ENCODE data around the gene APOLD1.
"Not testable (repeated sequence)": the region's sequence is repeated elsewhere in the genome, so short reads cannot be mapped to it uniquely, and the experiment has no call there.

The APOLD1 gene

DNA sequence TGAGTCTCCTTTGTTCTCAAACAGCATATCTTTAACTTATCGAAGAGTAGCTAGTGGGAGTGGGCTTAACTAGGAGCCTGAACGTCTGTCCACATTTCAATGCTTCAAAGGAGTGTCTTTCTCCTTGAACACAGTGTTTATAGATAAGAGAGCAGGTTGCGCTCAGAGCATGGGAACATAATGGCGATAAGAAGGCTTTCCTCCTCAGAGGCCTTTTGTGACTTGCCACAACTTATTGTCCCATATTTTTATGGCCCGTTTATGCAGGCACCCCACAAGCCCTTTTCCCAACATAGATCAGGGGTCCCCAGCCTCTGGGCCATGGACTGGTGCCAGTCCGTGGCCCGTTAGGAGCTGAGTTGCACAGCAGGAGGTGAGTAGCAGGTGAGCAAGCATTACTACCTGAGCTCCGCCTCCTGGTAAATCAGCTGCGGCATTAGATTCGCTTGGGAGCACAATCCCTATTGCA is 25.1 kb downstream of the APOLD1 start:
- Mint-ChIP-seq H3K9me3 (no peaks in the 10 kb centered on the region), H3K27me3 (no peaks in the 10 kb centered on the region), H3K36me3 (ENCODE audit: low read depth) (peaks cover 22% of the 10 kb centered on the region), H3K4me1 (ENCODE audit: low read depth) (peaks cover 58% of the 10 kb centered on the region), H3K27ac (no peak overlapping the region), H3K4me3 (no peak overlapping the region)
- DNase-seq: no peak

DNA sequence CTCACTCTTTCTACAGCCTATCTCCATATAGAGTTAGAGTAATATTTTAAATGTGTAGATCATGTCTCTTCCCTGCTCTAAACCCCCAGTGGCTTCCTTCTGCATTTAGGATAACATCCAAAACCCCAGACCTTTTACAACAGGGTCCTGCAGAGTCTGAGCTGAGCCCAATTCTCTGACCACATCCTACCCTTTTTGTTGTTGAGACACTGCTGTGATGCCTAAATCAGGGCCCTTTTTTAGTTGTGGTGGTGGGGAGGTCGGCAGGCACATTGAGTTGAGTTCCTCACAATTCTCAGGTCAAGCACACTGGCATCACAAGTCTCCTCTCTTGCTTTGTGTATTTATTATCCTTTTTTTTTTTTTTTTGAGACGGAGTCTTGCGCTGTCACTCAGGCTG is 25.9 kb downstream of the APOLD1 start:
- H3K27me3 Mint-ChIP-seq: no peaks in the 10 kb centered on the region
- H3K4me1 Mint-ChIP-seq (ENCODE audit: low read depth): peaks cover 60% of the 10 kb centered on the region
- no peaks in the 10 kb centered on the region for H3K9me3 Mint-ChIP-seq
- H3K36me3 Mint-ChIP-seq (ENCODE audit: low read depth): peaks cover 29% of the 10 kb centered on the region
- H3K27ac Mint-ChIP-seq: no peak overlapping the region
- no peak overlapping the region for H3K4me3 Mint-ChIP-seq
- DNase-seq: no peak

DNA sequence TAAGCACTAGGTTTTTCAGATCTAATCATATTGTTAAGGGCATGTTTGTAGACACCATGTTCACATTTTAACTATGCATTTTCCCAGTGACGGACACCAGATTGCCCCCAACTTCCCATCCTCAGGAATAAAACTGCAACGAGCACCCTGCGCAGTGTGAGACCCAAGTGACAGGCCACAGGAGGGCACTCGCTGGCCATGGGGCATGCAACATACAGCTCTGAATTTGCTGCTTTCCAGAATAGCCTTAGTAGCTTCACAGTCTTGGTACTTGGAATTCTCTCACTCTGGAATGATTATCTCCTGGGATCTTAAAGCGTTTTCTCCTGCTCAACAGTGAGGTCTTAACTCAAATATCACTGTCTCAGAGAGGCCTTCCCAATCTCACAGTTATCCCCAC is 26.7 kb downstream of the APOLD1 start:
- Mint-ChIP-seq H3K36me3 (ENCODE audit: low read depth) (peaks cover 38% of the 10 kb centered on the region), H3K27ac (no peak overlapping the region), H3K27me3 (no peaks in the 10 kb centered on the region), H3K4me3 (no peak overlapping the region), H3K9me3 (no peaks in the 10 kb centered on the region), H3K4me1 (ENCODE audit: low read depth) (peaks cover 62% of the 10 kb centered on the region)
- DNase-seq: no peak

DNA sequence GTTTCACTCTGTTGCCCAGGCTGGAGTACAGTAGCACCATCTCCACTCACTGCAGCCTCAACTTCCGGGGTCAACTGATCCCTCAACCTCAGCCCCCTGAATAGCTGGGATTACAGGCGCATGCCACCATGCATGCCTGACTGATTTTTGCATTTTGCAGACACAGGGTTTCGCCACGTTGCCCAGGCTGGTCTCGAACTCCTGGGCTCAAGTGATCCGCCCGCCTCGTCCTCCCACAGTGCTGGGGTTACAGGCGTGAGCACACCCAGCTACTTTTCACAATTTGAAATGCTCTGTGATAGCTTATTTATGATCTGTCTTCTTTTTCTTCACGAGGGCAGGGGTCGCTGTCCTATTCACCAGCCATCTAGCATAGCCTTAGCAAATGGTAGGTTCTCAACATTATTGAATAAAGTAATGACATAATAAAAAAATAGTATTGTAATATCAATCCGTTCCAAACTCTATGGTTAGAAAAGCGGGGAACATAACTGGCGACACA is 27.2 kb downstream of the APOLD1 start:
- Mint-ChIP-seq H3K4me1 (ENCODE audit: low read depth) (peaks cover 62% of the 10 kb centered on the region), H3K4me3 (peak overlapping the region; percentile 92), H3K9me3 (no peaks in the 10 kb centered on the region), H3K27me3 (no peaks in the 10 kb centered on the region), H3K36me3 (ENCODE audit: low read depth) (peaks cover 43% of the 10 kb centered on the region), H3K27ac (peak overlapping the region; percentile 94)
- DNase-seq: no peak

DNA sequence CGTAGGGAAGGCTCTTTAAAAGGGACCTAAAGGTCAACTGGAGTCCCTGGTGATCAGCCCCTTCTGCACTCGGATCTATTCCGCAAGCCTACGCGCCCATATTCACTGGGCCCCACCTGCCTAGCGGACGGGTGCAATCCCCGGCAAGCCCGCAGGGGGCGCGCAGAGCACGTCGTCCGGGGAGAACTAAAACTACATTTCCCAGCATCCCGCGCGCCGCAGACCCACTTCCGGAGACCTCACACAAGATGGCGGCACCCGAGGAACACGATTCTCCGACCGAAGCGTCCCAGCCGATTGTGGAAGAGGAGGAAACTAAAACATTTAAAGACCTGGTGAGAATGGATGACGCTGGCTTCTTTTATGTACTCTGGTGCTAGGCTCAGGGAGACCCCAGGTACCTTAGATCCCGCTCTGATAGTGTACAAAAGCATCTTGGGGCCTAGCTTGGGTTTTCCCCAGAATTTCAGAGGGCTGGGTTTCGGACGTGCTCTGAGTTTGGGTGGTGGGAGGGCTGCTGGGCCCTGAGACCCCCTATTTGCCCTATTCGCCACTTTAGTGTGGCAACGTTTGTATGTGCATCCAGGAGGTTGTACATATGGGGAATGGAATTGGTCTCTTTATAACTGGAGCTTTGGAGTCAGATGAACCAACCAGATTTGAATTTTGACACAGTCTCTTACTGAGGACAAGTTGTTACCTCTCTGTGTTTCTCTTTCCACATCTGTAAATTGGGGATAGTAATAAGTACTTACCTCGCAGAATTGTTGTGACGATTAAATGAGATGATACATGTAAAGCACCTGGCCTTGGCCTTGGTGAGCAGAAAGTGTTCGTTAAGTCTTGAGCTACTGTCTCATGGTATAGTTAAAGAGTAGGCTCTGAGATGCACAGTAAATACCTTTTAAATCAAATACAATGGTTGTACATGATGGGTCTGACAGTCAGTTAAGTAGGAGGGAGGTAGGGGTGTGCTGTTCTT is 28.0 kb downstream of the APOLD1 start, which contains the start of gene DDX47:
Gene DDX47 (plus strand): TSS at position 227 of the 982 bp plus-strand sequence. CDS start 22 bp downstream, at position 249.
- DNase-seq: peak; percentile 99
- H3K27ac Mint-ChIP-seq: peak within 1 kb of the TSS; percentile 94
- no peaks in the 10 kb centered on the region for H3K9me3 Mint-ChIP-seq
- H3K4me1 Mint-ChIP-seq (ENCODE audit: low read depth): peaks cover 62% of the 10 kb centered on the region
- peaks cover 50% of the 10 kb centered on the region for H3K36me3 Mint-ChIP-seq (ENCODE audit: low read depth)
- H3K27me3 Mint-ChIP-seq: no peaks in the 10 kb centered on the region
- peak within 1 kb of the TSS; percentile 92 for H3K4me3 Mint-ChIP-seq

DNA sequence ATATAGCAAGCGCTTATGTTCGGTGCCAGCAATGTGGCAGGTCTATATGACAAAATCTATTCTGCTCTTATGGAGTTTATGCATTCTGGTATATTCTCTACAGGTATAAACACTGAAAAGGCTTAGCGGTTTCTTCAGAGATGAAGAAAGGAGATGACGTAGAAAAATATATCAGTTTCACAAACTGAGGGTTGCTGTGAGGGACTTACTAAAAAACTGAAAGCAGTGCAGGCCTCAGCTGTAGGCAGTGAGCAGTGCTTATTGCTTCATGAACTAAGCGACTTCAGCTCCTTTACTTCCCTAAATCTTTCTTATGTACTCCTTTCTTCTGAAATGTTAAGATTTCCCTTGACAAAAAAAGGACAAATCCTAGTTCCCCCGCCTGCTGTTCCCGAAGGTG is 32.2 kb downstream of the APOLD1 start:
- peaks cover 91% of the 10 kb centered on the region for H3K36me3 Mint-ChIP-seq (ENCODE audit: low read depth)
- H3K9me3 Mint-ChIP-seq: no peaks in the 10 kb centered on the region
- no peaks in the 10 kb centered on the region for H3K27me3 Mint-ChIP-seq
- no peak overlapping the region for H3K27ac Mint-ChIP-seq
- no peak overlapping the region for H3K4me3 Mint-ChIP-seq
- no peak for DNase-seq
- peaks cover 75% of the 10 kb centered on the region for H3K4me1 Mint-ChIP-seq (ENCODE audit: low read depth)

DNA sequence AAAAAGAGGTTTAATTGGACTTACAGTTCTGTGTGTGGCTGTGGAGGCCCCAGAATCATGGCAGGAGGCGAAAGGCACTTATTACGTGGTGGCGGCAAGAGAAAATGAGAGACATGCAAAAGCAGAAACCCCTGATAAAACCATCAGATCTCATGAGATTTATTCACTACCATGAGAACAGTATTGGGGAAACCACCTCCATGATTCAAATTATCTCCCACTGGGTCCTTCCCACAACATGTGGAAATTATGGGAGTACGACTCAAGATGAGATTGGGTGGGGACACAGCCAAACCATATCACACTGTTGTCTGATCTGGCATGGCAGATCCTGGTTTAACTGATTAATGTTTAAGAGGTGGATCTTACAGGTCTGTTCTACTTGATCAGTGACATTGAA is 33.2 kb downstream of the APOLD1 start:
- H3K36me3 Mint-ChIP-seq (ENCODE audit: low read depth): peaks cover 96% of the 10 kb centered on the region
- peak overlapping the region; percentile 83 for H3K27ac Mint-ChIP-seq
- H3K4me1 Mint-ChIP-seq (ENCODE audit: low read depth): peaks cover 69% of the 10 kb centered on the region
- no peaks in the 10 kb centered on the region for H3K27me3 Mint-ChIP-seq
- no peaks in the 10 kb centered on the region for H3K9me3 Mint-ChIP-seq
- no peak overlapping the region for H3K4me3 Mint-ChIP-seq
- DNase-seq: no peak

DNA sequence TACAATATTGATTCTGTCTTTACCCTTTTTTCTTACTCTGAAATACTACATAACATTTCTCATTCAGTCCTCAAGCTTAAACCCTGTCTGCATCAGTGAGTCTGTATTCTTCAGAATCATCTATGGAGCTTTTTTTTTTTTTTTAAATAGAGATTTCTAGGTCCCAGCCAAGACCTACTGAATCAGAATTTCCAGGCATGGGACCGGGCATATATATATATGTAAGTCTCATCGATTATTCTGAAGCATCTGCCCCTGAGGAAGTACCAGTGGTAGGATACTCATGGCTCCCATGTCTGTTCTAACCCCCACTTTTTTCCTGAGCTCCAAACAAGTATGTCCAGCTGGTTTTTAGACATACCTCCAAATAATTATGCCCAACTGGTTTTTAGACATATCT is 33.8 kb downstream of the APOLD1 start:
- Mint-ChIP-seq H3K27me3 (no peaks in the 10 kb centered on the region), H3K4me3 (no peak overlapping the region), H3K27ac (peak overlapping the region; percentile 83), H3K36me3 (ENCODE audit: low read depth) (peaks cover 96% of the 10 kb centered on the region), H3K4me1 (ENCODE audit: low read depth) (peaks cover 64% of the 10 kb centered on the region), H3K9me3 (no peaks in the 10 kb centered on the region)
- no peak for DNase-seq

DNA sequence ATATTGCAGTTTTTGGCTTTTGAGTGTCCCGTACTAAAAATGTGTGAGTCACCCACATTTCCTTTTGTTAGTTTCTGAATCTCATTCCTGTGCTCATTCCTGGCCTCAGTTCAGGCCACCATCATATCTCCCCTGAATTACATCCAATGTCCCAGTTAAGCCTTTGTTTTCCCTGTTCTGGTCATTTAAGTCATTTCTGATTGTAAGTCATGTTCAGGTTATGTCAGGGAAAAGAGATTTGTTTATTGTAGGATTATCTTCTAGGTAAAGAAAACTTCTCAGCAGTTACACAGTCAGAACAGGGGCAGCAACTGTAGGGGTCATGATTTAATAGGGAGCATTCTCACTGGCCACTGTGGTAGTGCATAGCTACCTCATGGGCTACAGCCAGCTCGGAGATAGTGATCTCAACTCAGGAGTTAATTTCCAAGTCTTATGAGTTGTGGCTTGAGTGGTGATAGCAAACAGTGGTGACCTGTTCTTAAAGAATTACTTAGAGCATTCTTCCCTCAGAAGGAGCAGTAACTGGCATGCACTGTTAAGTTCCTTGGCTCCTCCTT is 34.4 kb downstream of the APOLD1 start:
- H3K4me3 Mint-ChIP-seq: no peak overlapping the region
- DNase-seq: no peak
- no peaks in the 10 kb centered on the region for H3K9me3 Mint-ChIP-seq
- no peaks in the 10 kb centered on the region for H3K27me3 Mint-ChIP-seq
- H3K27ac Mint-ChIP-seq: peak overlapping the region; percentile 75
- peaks cover 58% of the 10 kb centered on the region for H3K4me1 Mint-ChIP-seq (ENCODE audit: low read depth)
- peaks cover 96% of the 10 kb centered on the region for H3K36me3 Mint-ChIP-seq (ENCODE audit: low read depth)

DNA sequence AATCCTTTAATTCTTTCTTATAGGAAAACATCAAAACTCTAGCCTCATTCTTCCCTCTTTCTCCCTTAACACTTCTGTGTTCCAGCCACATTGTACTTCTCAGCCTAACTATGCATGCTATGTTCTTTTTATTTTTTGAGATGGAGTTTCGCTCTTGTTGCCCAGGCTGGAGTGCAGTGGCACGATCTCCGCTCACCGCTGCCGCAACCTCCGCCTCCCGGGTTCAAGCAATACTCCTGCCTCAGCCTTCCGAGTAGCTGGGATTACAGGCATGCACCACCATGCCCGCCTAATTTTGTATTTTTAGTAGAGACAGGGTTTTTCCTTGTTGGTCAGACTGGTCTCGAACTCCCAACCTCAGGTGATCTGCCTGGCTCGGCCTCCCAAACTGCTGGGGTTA is 34.9 kb downstream of the APOLD1 start:
- Mint-ChIP-seq H3K4me1 (ENCODE audit: low read depth) (peaks cover 55% of the 10 kb centered on the region), H3K36me3 (ENCODE audit: low read depth) (peaks cover 99% of the 10 kb centered on the region), H3K27ac (peak overlapping the region; percentile 26)

DNA sequence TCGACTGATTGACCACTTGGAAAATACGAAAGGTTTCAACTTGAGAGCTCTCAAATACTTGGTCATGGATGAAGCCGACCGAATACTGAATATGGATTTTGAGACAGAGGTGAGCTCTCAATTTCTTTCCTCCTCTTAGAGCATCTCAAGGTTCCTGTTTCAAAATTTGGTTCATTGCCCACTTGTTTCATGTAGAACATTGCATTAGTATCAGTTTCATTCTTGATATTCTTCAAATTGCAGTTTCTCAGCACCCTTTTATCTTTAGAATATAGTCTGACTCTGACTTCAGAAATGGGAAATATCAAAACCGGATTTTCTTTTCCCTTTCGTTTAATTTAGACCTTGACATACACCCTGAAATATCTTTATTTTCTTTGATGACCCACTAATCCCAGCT is 36.5 kb downstream of the APOLD1 start:
- DNase-seq: no peak
- no peaks in the 10 kb centered on the region for H3K27me3 Mint-ChIP-seq
- no peak overlapping the region for H3K4me3 Mint-ChIP-seq
- H3K27ac Mint-ChIP-seq: peak overlapping the region; percentile 19
- no peaks in the 10 kb centered on the region for H3K9me3 Mint-ChIP-seq
- H3K4me1 Mint-ChIP-seq (ENCODE audit: low read depth): peaks cover 39% of the 10 kb centered on the region
- H3K36me3 Mint-ChIP-seq (ENCODE audit: low read depth): peaks cover 98% of the 10 kb centered on the region

More for the DNA sequence above, 34.9 kb downstream of the APOLD1 start:
- not testable (repeated sequence) for H3K27me3 Mint-ChIP-seq, DNase-seq, H3K4me3 Mint-ChIP-seq, H3K9me3 Mint-ChIP-seq

DNA sequence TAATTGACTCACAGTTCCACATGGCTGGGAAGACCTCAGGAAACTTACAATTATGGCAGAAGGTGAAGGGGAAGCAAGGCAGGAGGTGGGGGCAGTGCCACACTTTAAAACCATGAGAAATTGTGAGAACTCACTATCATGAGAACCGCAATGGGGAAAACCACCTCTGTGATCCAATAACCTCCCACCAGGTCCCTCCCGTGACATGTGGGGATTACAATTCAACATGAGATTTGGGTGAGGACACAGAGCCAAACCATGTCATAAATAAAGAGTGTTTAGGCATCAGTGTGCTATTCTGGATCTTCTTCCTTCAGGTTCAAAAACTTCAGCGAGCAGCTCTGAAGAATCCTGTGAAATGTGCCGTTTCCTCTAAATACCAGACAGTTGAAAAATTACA is 37.4 kb downstream of the APOLD1 start:
- H3K9me3 Mint-ChIP-seq: no peaks in the 10 kb centered on the region
- no peak overlapping the region for H3K27ac Mint-ChIP-seq
- H3K4me3 Mint-ChIP-seq: no peak overlapping the region
- DNase-seq: no peak
- H3K36me3 Mint-ChIP-seq (ENCODE audit: low read depth): peaks cover 97% of the 10 kb centered on the region
- H3K27me3 Mint-ChIP-seq: no peaks in the 10 kb centered on the region
- peaks cover 30% of the 10 kb centered on the region for H3K4me1 Mint-ChIP-seq (ENCODE audit: low read depth)

DNA sequence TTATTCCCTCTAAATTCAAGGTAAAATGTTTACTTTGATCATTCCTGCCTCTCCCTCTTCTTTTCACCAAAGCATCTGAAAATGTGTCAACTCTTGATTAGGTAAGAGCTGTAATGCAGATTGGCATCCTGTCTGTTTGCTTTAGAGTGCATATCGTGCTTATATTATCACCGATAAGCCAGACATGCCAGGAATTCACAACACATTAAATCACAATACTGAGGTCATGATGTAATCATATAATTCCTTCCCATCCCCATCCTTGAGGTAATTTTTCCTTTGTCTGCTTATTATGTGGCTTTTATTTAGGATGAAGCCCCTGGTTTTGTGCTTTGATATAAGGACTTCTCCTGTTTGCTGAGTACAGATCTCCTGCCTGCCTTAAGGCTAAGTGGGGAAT is 37.8 kb downstream of the APOLD1 start:
- Mint-ChIP-seq H3K27me3 (no peaks in the 10 kb centered on the region), H3K4me3 (no peak overlapping the region), H3K36me3 (ENCODE audit: low read depth) (peaks cover 97% of the 10 kb centered on the region), H3K9me3 (no peaks in the 10 kb centered on the region), H3K27ac (no peak overlapping the region), H3K4me1 (ENCODE audit: low read depth) (peaks cover 27% of the 10 kb centered on the region)
- no peak for DNase-seq

DNA sequence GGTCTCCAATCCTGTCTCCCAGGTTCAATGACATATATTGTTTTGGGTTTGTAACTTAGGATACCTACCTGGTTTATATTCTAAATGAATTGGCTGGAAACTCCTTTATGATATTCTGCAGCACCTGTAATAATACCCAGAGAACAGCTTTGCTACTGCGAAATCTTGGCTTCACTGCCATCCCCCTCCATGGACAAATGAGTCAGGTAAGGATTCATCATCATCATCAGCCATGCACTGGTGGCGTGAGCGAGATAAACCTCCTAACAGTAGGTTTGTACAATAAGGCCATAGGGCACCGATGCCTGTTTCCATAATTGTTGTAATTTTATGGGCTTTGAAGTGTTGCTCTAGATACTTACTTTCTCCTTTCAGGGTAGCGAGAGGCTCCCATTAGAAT is 38.4 kb downstream of the APOLD1 start:
- Mint-ChIP-seq H3K36me3 (ENCODE audit: low read depth) (peaks cover 97% of the 10 kb centered on the region), H3K9me3 (no peaks in the 10 kb centered on the region), H3K4me1 (ENCODE audit: low read depth) (peaks cover 22% of the 10 kb centered on the region), H3K4me3 (no peak overlapping the region), H3K27me3 (no peaks in the 10 kb centered on the region), H3K27ac (no peak overlapping the region)
- DNase-seq: no peak
